T-helper 1 cell (primary cell): ENCODE measurements around the gene CD320.
"Not testable (repeated sequence)": the region's sequence is repeated elsewhere in the genome, so short reads cannot be mapped to it uniquely, and the experiment has no call there.

ENCODE experiments used
- DNase-seq, 5 donors: peaks; one replicate each; pipeline ENCODE4 v3.0.0-alpha.2; 2012 to 2020
- total RNA-seq, 4 donors: gene quantifications; one replicate each; lab custom pipeline; 2026; lab: John Stamatoyannopoulos, UW

CD320 gene
- total RNA-seq = 11.4 to 19.8 (median 16.4) reads per million in 4 donors

- DNase-seq = peak; percentile 56 to 87 (median 78)
Observed at GRCh38 chr19:8307965-8308866, at the start of gene CD320. TSS of gene CD320 (minus strand) at chr19:8308358. CDS start at chr19:8308290, 68 bp downstream.

DNA sequence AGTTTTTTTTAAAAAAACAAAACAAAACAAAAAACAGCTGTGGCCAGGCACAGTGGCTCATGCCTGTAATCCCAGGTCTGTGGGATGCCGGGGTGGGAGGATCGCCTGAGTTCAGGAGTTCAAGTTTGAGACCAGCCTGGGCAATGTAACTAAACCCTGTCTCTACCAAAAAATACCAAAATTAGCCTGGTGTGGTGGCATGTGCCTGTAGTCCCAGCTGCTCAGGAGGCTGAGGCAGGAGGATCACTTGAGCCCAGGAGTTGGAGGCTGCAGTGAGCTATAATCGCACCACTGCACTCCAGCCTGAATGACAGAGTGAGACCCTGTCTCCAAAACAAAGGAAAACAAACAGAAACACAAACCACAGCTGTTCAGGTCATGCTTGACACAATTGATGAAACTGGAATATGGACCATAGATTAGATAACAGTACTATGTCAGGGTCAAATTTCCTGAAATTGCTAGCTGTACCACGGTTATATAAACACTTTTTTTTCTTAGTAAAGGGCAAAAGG is 48.9 kb upstream of the CD320 start:
- DNase-seq = no peak

- no peak for DNase-seq
Observed at GRCh38 chr19:8355631-8356402, 47.7 kb upstream of the CD320 start.

GRCh38 chr19:8352845-8353244 is 44.7 kb upstream of the CD320 start:
- not testable (repeated sequence) for DNase-seq

DNA sequence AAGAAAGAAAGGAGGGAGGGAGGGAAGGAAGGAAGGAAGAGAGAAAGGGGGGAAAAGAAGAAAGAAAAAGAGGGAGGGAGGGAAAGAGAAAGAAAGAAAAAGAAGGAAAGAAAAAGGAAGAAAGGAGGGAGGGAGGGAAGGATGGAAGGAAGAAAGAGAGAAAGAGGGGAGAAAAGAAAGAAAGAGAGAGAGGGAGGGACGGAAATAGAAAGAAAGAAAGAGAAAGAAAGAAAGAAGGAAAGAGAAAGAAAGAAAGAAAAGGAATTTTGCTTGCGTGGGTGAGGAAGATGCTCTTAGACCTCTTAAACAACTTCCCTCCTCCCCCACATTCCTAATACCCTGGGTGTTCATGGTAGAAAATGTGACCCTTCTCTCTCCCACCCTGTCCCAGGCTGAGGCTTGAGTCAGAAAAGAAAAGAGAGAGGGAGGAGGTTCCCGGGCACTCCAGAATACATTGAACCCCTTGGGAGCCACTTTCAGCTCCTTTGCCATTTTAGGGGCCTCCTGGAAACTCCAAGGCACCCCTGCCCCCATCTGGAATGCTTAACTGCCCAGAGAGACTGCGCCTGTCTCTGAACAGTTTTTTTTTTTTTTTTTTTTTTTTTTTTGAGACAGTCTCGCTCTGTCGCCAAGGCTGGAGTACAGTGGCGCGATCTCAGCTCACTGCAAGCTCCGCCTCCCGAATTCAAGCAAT is 44.1 kb upstream of the CD320 start:
- DNase-seq = no peak

- DNase-seq = not testable (repeated sequence)
Observed at GRCh38 chr19:8349629-8350372, 41.6 kb upstream of the CD320 start.

GRCh38 chr19:8343483-8343844 is 35.3 kb upstream of the CD320 start:
- no peak for DNase-seq

GRCh38 chr19:8342684-8343482 is 34.7 kb upstream of the CD320 start, which contains the start of gene KANK3:
TSS of gene KANK3 (minus strand) at chr19:8343262. CDS start at chr19:8337828, 5,434 bp downstream.
- DNase-seq = peak; percentile 80 to 95 (median 87)

DNA sequence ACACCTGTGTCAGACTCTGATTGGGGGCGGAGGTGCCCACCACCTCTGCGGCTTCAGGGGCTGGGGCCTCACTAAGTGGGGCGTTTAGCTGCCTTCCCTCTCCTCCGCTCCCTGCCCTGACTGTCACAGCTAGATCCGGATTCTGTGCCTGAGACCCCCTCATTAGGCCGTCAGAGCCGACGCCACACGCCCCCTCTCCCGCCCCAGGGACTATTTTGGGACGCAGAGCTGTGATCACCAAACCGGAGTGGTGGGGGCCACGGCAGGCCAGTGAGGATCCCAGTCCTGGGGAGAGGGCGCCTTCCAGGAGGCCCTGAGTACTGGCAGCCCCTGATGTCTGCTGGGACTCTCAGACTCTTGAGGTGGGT is 34.1 kb upstream of the CD320 start:
- DNase-seq = no peak

DNA sequence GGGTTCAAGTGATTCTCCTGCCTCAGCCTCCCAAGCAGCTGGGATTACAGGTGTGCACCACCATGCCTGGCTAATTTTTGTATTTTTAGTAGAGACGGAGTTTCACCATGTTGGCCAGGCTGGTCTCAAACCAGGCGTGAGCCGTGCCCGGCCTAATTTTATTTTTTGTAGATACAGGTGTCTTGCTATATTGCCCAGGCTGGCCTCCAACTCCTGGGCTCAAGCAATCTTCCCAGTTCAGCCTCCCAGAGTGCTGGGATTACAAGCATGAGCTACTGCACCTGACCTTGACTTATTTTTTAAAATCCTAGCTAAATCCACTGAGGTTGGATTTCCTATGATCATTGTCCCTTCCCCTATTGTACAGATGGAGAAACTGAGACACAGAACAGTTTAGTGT is 33.3 kb upstream of the CD320 start:
- DNase-seq = not testable (repeated sequence)

- no peak for DNase-seq
Observed at GRCh38 chr19:8340341-8341096, 32.4 kb upstream of the CD320 start.

DNA sequence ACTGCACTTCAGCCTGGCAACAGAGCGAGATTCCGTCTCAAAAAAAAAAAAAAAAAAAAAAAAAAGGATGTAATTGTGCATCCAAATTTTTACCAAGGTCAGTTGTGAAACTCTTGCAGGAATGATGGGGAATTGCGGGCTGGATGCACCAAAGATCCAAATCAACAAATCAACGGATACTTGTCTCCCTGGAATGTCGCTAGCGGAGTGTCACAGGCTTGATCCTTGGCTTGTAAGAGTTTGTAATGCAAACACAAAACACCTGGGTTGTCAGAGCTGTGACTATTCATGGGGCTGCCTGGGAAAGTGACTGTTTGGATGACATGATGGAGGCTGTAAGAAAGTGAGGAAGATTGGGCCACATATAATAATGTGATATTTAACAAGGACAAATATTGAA is 30.7 kb upstream of the CD320 start:
- no peak for DNase-seq

- DNase-seq = no peak
Observed at GRCh38 chr19:8337728-8338127, 29.6 kb upstream of the CD320 start.

GRCh38 chr19:8336660-8337059 is 28.5 kb upstream of the CD320 start:
- no peak for DNase-seq

DNA sequence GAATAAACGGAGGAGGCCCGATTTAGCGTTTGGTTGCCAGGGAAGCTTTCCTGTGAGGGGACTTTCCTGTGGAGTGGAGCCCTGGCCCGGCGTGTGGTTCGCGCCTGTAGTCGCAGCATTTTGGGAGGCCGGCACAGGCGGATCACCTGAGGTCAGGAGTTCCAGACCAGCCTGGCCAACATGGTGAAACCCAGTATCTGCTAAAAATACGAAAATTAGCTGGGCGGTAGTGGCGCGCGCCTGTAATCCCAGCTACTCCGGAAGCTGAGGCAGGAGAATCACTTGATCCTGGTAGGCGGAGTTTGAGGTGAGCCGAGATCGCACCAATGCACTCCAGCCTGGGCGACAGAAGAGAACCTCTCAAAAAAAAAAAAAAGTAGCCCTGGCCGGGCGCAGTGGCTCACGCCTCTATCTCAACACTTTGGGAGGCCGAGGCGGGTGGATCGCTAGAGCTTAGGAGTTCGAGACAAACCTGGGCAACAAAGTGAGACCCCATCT is 28.0 kb upstream of the CD320 start:
- no peak for DNase-seq

- no peak for DNase-seq
Observed at GRCh38 chr19:8335343-8336071, 27.3 kb upstream of the CD320 start.

GRCh38 chr19:8334458-8335342 is 26.5 kb upstream of the CD320 start:
- DNase-seq = peak in 2 of 5 donors; percentile 8 to 35

DNA sequence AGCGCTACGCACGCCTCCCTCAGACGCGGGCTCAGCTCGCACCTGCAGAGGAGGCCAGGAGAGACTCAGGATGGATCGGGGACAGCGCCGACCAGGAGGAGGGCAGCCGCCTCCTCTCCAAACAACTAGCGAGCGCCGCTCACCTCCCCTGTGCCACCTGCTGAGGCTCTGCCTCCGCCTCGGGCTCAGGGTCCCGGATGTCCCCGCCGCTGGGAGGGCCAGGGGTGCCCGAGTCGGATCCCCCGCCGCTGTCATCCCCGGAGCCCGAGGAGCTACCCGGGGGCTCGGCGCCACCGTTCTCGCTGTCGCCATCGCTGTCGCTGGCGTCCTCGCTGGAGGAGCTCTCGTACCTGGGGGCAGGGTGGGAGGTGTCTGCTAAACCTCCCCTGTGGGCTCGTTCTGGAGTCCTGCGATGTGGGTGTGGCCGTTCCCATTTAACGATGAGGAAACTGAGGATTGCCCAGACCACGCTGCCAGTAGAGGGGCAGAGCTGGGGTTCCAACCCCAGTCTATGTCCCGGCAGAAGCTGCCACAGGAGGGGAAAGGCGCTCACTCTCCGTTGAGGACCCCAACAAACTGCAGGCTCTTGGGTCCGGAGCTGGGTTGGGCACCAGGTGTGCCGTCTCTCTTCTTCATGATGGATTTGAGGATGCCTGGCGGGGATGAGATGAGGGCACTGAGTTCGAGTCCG is 25.8 kb upstream of the CD320 start:
- no peak for DNase-seq
